HPDE6-E6E7 (cell line): ENCODE measurements around the gene IRF8.
"Not testable (repeated sequence)": the region's sequence is repeated elsewhere in the genome, so short reads cannot be mapped to it uniquely, and the experiment has no call there.

Source experiments
- DNase-seq: peaks from one replicate; pipeline ENCODE4 v3.0.0; 2011; ENCODE audit warnings: missing footprints; ENCODE audit errors: extremely low spot score

IRF8 gene

GRCh38 chr16:85894266-85894665, 4.7 kb upstream of the IRF8 start:
- DNase-seq = no peak

GRCh38 chr16:85897382-85897781, 1.6 kb upstream of the IRF8 start:
- no peak for DNase-seq

- DNase-seq = no peak
These were observed 482 bp downstream of the IRF8 start for GRCh38 chr16:85899444-85899843.

- no peak for DNase-seq
These were observed 1.2 kb downstream of the IRF8 start for GRCh38 chr16:85900027-85900792.

GRCh38 chr16:85901110-85901509, 2.1 kb downstream of the IRF8 start:
- no peak for DNase-seq

GRCh38 chr16:85901773-85902365, 2.9 kb downstream of the IRF8 start:
- no peak for DNase-seq

- no peak for DNase-seq
These were observed 3.6 kb downstream of the IRF8 start for GRCh38 chr16:85902366-85903155.

GRCh38 chr16:85903559-85903958, 4.6 kb downstream of the IRF8 start:
- no peak for DNase-seq

- no peak for DNase-seq
These were observed 6.4 kb downstream of the IRF8 start for GRCh38 chr16:85905110-85906095.

- DNase-seq = no peak
These were observed 7.4 kb downstream of the IRF8 start for GRCh38 chr16:85906349-85906748.

GRCh38 chr16:85907231-85907630, 8.3 kb downstream of the IRF8 start:
- not testable (repeated sequence) for DNase-seq

GRCh38 chr16:85908444-85908843, 9.5 kb downstream of the IRF8 start:
- no peak for DNase-seq

- no peak for DNase-seq
These were observed 10.1 kb downstream of the IRF8 start for GRCh38 chr16:85908889-85909589.

- no peak for DNase-seq
These were observed 11.2 kb downstream of the IRF8 start for GRCh38 chr16:85909932-85910853.

GRCh38 chr16:85910854-85911247, 11.9 kb downstream of the IRF8 start:
- no peak for DNase-seq

GRCh38 chr16:85911251-85911930, 12.4 kb downstream of the IRF8 start:
- no peak for DNase-seq

GRCh38 chr16:85912211-85912974, 13.4 kb downstream of the IRF8 start:
- no peak for DNase-seq

GRCh38 chr16:85913141-85913601, 14.2 kb downstream of the IRF8 start:
- no peak for DNase-seq
